ENCODE data around the gene EARS2. TPM values are rescaled to one million over a fixed set of nuclear protein-coding genes. Genes with fewer than 3 reads are reported as not detected.

Gene EARS2
- total and polyA plus RNA-seq, 10 of the 15 experiments (the other 5 are each of a cell fraction or from before 2014, with no cell fraction given), result 12.9 to 65.9 (median 33.5) TPM

GRCh38 chr16:23556881-23557778 is at the start of gene EARS2, which contains the start of gene UBFD1 (continued):
- TF ChIP-seq ELK1 (IDR thresholded peaks at IDR 0.05; ENCODE audit: low read depth, low read length) (peak; percentile 82; the same call in 1 of the 2 replicates), NRF1 (conservative IDR thresholded peaks at IDR 0.05; ENCODE audit: low read depth, low read length) (no peak), NKRF (conservative IDR thresholded peaks at IDR 0.05) (peak; percentile 97), RCOR1 (conservative IDR thresholded peaks at IDR 0.05; ENCODE audit: low read depth, low read length) (peak; percentile 45; the same call in 1 of the 2 replicates), BCLAF1 (IDR thresholded peaks at IDR 0.05) (no peak), RAD51 (IDR thresholded peaks at IDR 0.05) (peak; percentile 85), RAD21 (IDR thresholded peaks at IDR 0.05; ENCODE audit: insufficient read depth, low read depth, low read length) (peak; percentile 51; the same call in 1 of the 2 replicates), SIN3A (IDR thresholded peaks at IDR 0.05; ENCODE audit: low read depth, low read length) (peak; percentile 92), ATF7 (IDR thresholded peaks at IDR 0.05; ENCODE audit: low read depth) (peak; percentile 40; the same call in 1 of the 2 replicates), PBX3 (IDR thresholded peaks at IDR 0.05; ENCODE audit: insufficient replicate concordance, low read depth, low read length) (peak; percentile 93), EP300 (IDR thresholded peaks at IDR 0.05; ENCODE audit: borderline replicate concordance in 1 of 2, control insufficient read depth in 1 of 2, low read depth in 2 of 2, low read length in 2 of 2) (no peak; a peak in 1 of 4 replicates), CHD2 (IDR thresholded peaks at IDR 0.05; ENCODE audit: borderline replicate concordance, low read depth, low read length) (peak; percentile 56; the same call in 1 of the 2 replicates), HDGF (IDR thresholded peaks at IDR 0.05) (peak; percentile 82), MLLT1 (IDR thresholded peaks at IDR 0.05) (no peak; the same call in none of the 2 replicates), SIX5 (IDR thresholded peaks at IDR 0.05; ENCODE audit: low read depth, low read length, severe bottlenecking) (no peak), SP1 (IDR thresholded peaks at IDR 0.05; ENCODE audit: low read depth, low read length) (peak; percentile 85), YY1 (IDR thresholded peaks at IDR 0.05; ENCODE audit: low read depth, low read length) (peak; percentile 93), MEF2A (IDR thresholded peaks at IDR 0.05; ENCODE audit: insufficient read depth, low read depth, low read length) (peak; percentile 44; the same call in 1 of the 2 replicates), EGR1 (IDR thresholded peaks at IDR 0.05; ENCODE audit: borderline replicate concordance in 1 of 2, low read depth in 2 of 2, low read length in 2 of 2) (peak in 1 of 2 experiments; percentile 71; a peak in 2 of 3 replicates)

Measured in GM12878 (cell line).